HG02798 (cell line): ENCODE data around the gene OR13C3.
"Not testable (repeated sequence)": the region's sequence is repeated elsewhere in the genome, so short reads cannot be mapped to it uniquely, and the experiment has no call there.

Experiments
- ATAC-seq: cut with Tn5 transposase; IDR thresholded peaks from one replicate; pipeline ENCODE4 v1.9.1; 2021; ENCODE audit warnings: mild to moderate bottlenecking; ENCODE audit not compliant: unreplicated experiment, poor library complexity

The OR13C3 gene

DNA sequence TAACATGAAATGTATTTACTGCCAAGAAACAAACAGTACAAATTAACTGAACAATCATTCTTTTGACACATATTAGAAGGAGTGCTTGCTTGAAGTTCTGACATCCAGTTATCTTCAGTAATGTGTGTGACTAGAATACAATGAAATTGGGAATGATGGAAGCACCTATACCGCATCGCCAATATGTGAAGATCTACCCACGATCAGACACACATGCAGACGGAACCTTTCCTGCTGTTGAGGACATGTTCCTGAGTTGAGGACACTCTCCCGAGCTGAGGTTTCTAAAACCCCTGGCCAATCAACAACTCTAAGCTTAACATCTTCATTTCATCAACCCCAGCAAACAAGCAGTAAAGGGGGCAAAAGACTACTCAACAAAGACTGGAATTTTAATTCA is at the start of gene OR13C3:
Gene OR13C3 (minus strand): TSS at position 101 of the 400 bp plus-strand sequence. CDS start 133 bp downstream, outside the sequence.
- no peak for ATAC-seq

DNA sequence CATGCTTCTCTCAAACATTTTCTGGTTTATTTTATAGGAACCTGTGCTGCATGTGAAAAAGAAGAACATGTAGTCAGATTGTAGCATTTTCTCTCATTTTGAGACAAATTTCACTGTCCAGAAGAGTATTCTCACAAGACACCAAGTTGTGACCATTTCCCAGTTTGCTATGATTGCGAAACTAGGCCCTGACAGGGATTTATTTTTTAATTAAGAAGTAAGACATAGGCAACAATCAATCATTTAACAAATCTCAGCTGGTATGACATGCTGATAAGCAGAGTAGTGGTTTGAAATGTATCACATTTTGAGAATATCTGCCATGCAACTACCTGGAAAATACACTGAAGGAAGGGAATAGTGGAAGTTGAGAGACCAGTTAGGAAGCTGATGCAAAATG is 43.9 kb upstream of the OR13C3 start:
- ATAC-seq: no peak

DNA sequence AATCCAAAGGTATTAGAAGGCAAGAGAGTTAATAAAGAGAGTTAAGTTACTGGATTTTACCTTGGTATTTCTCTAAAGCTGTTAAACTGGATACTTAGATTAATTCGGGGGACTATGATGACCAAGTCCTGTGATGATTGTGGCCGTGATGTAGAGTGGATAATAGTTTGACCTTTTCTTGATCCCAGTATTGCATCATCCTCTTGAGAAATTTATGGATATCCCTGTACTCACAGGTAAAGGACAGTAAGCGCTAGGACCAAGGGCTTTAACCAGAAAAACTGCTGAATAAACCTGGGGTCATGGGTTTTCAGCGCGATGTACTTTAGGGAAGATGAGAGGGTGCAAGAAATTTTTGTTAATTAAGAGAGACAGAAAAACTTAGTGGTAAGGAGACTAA is 40.6 kb upstream of the OR13C3 start:
- ATAC-seq: no peak

DNA sequence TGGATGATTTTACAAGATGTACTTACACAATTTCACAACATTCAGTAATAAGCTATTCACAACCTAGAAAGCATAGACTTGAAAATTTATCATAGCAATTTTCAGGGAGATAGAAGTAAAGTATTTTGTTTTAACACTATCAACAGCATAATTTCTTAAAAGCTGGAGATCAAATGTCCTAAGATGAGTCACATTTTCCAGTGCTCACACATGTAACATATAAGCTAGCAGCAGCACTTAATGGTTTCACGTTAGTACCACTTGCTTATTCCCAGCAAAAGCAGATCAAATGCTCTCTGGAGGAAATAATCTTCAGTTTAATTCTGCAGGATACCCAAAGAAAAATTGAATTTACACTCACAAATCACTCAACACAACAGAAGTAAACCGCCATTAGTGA is 38.8 kb upstream of the OR13C3 start:
- ATAC-seq: no peak

DNA sequence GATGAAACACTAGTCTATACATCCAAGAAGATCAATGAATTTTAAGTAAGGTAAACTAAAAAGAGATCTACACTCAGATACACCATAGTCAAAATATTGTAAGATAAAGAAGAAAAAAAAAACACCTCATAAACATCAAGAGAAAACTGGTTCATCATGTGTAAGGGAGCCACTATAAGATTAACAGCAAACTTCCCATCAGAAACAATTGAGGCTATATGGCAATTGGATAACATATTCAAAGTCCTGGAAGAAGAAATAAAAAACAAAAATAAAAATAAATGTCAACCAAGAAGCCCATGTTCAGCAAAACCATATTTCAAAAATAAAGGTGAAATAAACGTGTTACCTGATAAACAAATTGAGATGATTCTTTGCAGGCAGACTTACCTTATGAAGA is 36.0 kb upstream of the OR13C3 start:
- ATAC-seq: no peak

DNA sequence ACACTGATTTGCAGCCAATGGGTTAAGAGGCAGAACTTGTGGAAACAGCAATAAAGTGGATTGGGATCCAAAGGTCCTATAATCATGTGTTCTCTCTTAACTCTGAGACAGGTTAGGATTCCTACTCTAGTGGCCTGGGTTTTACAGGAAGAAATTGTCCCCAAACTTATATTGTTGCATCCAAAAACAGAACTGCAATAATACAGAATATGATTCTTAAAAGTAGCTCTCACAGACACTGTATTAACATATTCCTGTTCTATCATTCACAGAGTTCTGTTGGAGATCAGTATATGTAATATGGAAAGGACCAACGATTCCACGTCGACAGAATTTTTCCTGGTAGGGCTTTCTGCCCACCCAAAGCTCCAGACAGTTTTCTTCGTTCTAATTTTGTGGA is 32.2 kb upstream of the OR13C3 start, which contains the start of gene OR13C8:
Gene OR13C8 (plus strand): TSS at position 301 of the 400 bp plus-strand sequence. CDS start 0 bp downstream, at position 301.
- ATAC-seq: no peak

DNA sequence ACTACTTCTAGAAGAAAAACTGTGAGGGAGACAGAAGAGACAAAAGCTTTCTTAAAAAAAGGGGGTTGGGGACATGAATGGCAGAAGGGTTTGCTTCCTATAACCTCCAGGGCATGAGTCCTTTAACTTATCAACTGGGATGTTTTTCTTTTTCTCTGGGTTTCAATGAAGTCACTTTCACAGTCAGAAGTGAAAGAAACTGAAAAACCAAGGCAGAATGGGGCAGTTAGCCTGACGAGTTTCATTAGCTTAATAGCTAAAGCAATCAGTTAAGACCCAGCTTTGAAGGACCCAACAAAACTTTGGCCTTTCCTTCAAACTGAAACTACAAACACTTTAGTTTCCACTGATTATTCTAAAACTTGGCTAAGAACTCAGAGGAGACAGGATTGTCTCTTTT is 27.7 kb upstream of the OR13C3 start:
- ATAC-seq: no peak

DNA sequence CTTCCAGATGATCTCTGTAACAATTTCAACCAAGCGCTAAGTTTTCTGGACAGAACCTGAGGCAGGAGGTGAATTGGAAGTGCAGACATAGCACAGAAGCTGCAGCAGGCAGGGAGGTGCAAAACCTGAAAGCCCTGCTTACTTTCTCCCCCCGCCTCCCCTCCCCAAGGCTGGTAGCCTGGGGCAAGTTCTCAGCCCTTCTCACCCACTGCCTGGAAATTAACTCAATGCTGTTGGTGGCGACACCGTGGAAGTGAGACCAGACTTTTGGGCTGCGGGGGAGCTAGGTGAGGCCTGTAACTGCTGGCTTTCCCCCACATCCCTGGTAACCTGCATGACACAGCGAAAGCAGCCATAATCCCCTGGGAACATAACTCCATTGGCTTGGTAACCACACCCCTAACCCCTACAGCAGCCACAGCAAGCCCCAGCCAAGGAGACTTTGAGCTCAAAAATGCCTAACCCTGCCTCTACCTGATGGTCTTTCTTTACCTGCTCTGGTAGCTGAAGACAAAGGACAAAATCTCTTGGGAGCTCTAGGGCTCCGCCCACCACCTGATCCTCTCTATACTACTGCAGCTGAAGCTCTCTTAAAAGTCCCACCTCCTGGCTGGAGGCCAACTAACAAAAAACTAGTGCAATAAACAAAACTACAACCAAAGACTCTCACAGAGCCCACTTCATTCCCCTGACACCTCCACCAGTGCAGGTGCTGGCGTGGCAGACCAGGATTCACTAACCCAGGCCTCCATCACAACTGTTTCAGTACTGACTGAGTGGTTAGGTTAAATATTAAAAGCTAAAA is 20.4 kb upstream of the OR13C3 start:
- ATAC-seq: peak; percentile 76

DNA sequence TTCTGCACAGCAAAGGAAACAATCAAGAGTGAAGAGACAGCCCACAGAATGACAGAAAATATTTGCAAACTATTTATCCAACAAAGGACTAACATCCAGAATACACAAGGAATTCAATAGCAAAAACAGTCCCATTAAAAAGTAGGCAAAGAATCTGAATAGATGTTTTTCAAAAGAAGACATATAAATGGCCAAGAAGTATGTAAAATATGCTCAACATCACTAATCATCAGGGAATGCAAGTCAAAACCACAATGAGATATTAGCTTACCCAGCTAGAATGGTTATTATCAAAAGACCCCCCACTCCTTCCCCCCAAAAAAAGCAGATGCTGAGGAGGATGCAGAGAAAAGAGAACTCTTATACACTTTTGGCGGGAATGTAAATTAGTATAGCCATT is 18.9 kb upstream of the OR13C3 start:
- ATAC-seq: no peak

DNA sequence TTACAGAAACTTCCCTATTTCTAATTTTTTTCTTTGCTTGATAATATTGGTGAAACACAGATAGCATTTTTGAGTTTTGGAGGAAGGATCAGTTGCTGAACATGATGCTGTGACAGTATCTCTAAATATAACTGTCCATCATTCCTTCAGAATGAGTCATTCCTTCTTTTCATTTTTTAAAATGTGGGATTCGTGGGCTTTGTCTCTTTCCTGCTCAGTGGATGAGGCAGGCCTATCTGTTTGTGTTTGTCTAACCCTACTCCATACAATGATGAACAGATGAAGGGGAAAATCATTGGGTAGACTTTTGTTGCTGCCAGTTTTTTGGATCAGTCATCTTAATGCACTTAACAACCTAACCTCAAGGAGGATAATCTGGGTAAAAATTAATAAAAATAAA is 16.6 kb upstream of the OR13C3 start:
- no peak for ATAC-seq

DNA sequence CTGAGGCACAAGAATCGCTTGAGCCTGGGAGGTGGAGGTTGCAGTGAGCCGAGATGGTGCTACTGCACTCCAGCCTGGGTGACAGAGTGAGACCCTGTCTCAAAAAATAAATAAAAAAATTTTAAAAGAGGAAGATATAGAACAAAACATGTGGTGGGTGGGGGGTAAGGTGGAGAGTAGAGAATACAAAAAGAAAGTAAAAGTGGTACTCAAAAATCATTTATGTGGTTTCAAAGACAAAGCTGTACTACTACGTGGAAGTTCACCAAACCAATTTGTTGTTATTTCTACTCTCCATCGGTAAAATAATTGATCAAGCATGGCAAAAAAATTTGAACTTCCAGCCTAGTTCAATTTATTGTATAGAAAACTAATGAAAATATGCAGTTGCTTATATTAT is 8.0 kb upstream of the OR13C3 start:
- no peak for ATAC-seq

DNA sequence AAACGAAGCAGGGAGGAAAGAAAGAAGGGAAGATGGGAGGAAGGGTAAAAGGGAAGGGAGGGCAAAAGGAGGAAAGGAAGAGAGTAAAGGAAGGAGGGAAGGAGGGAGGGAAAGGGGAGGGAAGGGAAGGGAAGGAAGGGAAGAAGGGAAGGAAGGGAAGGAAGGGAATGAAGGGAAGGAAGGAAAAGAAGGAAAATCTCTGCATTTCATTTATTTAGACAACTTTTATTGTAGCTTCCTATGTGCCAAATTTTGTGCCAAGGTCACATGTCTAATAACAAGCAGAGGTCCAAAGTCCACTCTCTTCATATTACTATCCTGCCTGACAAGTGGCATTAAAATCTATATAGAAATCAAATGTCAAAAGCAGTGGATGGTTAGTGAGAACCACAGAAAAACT is 2.6 kb upstream of the OR13C3 start:
- ATAC-seq: no peak

DNA sequence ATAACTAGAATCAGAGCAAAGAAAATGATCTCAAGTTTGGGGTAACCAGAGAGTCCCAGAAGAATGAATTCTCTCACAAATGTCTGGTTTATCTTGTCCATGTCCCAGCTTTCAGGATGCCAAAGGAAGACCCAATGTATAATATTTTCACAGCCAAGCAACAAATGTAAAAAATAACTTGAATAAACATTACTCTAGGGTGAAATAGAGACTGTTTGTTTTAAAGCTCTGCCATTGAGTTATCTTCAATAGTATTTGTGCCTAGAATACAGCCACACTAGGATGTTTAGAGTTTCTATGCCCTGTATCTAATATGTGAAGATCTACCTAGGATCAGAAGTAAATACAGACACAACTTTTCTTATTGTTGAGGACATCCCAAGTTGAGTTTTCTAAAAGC is 9.5 kb downstream of the OR13C3 start, which contains the start of gene OR13C4:
Gene OR13C4 (minus strand): TSS at position 101 of the 400 bp plus-strand sequence. CDS start 0 bp downstream, at position 101.
- no peak for ATAC-seq

DNA sequence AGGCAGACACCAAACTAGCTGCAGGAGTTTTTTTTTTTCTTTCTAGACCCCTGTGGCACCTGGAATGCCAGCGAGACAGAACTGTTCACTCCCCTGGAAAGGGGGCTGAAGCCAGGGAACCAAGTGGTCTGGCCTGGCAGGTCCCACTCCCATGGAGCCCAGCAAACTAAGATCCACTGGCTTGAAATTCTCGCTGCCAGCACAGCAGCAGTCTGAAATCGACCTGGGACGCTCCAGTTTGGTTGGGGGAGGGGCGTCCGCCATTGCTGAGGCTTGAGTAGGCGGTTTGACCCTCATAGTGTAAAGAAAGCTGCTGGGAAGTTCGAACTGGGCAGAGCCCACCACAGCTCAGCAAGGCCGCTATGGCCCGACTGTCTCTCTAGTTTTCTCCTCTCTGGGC is 16.4 kb downstream of the OR13C3 start:
- not testable (repeated sequence) for ATAC-seq

DNA sequence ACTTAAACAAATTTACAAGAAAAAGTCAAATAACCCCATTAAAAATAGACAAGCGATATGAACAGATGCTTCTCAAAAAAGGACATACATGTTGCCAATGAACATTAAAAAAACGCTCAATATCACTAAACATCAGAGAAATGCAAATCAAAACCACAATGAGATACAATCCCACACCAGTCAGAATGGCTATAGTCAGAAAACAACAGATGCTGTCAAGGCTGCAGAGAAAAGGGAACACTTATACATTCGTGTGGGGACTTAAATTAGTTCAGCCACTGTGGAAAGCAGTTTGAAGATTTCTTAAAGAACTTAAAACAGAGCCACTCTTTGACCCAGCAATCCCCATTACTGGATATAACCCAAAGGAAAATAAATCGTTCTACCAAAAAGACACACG is 21.8 kb downstream of the OR13C3 start:
- no peak for ATAC-seq

DNA sequence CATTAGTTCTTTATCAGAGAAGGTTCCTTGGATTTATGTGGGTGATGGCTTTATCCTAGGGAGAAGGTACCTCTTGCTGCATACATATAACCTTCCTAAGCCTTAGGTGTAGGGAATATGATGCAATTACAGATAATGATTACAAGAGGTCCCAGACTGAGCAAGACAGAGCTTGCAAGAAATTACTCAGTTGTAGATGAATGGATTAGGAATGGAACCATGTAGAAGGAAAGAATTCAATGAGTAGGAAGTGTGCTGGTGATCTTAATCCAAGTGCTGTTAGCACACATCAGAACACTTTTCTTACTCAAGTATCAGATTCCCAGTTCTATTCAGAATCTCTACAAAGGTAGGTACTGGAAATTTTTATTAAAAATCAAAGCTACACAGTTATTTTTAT is 30.1 kb downstream of the OR13C3 start:
- no peak for ATAC-seq

DNA sequence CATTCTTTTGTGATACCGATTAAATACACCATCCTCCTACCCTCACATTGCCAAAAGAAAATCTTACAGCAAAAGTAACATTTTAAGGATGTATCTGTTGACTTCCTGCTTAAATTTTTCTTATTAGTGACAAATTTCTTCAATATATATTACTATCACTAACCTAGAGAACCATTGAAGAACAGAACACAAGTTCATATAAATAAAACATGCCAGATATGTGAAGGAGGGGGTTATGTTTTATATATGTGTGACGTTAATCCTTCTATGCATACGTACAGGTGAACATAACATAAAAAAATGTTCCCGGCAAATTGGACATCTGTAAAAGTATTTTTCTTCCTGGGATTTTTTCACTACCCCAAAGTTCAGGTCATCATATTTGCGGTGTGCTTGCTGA is 32.7 kb downstream of the OR13C3 start, which contains the start of gene OR13F1:
Gene OR13F1 (plus strand): TSS at position 301 of the 400 bp plus-strand sequence. CDS start 0 bp downstream, at position 301.
- ATAC-seq: no peak

DNA sequence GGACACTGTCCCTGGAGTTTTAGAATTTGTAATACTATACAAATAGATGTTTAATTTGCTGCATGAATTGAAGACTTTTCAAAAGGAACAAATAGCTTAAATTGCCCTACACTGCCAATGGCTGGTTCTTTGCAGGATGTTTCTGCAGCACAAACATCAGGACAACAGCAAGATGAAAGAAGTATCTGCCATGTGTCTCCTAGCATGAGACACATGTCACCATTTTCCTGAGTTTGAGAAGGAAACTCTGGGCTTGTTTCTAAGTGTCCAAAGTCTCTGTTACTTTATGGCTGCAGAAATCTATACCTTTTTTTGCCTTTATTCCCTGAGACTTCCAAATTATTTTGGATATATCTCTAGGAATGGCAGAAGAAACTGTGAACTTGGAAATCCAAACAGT is 33.2 kb downstream of the OR13C3 start:
- ATAC-seq: no peak

DNA sequence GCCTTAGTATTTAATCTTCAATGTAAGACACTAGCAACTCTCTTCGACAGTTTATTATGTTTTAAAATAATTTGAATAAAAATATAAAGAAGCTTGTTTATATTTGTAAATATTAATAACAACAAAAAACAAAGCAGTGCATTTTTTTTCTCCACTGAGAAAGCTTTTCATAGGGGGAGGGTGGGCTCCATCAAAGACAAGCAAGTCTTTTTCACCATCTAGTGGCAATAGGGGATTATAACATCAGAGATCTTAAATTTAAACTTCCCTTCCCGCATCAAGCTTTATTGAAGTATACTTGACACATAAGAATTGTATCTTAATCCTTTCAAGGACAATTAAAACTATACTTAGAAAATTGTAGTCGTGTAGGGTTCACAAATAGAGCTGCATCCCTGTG is 41.8 kb downstream of the OR13C3 start:
- ATAC-seq: no peak
